Sciatic nerve (tissue), 2 donors: Measurements from ENCODE around the gene TNIK. TPM values are rescaled to one million over a fixed set of nuclear protein-coding genes. Genes with fewer than 3 reads are reported as not detected.
A peak's percentile ranks its signal among the peaks of the same experiment; 100 is the strongest.

Experiments used
- ATAC-seq: fragments of 200-7000 bp; cut with Tn5 transposase; one replicate; pipeline ENCODE4 v1.9.1; 2020; ENCODE audit warnings: mild to moderate bottlenecking, moderate library complexity
- DNase-seq: peaks from one replicate; pipeline ENCODE4 v3.0.0-alpha.2; 2020; ENCODE audit warnings: low spot score
- intact Hi-C: fragments of 100-400 bp; cut with DNase I; formaldehyde crosslinking; loops from one replicate; pipeline ENCODE4 v1.14.2; 2022
- total RNA-seq: library from RNA; stranded (reverse); fragmentation: NEBNext Ultra II Directional; extraction: Animal tissue kit (Norgen Biotek cat#: 25700); gene quantifications from one replicate; pipeline ENCODE4 v1.2.1, GENCODE V29; 2021
- donor health status: DM: no; HTN: no; CAD: no.
- donor health status: DM: no; HTN: no; CAD: no.

Gene TNIK
- total RNA-seq, 1 donor from 2014 or later, result 9.5 TPM

DNA sequence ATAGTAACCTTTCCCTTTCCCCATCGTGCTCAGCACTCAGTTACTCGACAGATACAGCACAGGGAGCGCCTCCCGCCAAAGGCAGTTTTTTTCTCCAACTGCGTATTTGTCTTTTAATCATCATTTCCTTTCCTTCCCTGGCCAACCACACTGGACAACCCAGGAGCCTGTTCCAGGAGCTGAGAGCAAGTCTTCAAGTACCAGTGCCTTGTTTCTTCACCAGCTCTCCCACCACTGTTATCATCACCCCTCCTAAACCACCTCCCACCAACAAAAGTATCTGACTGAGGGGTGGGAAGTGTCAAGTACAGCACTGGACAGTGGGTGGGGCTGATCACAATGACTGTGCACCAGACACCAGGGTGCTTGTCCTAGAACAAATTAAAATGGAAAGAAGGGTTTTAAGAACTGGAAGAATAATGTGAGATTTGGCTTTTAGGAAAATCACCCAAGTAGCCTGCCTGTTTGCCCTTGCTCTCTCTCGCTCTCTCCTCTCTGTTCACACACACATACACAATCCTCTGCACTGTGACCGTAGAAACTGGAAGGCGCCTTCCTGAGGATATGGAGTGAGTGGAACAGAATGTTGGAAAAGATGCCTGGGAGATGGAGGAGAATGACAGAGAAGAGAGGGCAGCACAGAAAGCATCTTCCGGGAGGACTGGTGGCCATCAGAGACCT, 126.3 kb downstream of the TNIK start:
- intact Hi-C loops, result no loop called here
- ATAC-seq (no peak), DNase-seq (no peak)

DNA sequence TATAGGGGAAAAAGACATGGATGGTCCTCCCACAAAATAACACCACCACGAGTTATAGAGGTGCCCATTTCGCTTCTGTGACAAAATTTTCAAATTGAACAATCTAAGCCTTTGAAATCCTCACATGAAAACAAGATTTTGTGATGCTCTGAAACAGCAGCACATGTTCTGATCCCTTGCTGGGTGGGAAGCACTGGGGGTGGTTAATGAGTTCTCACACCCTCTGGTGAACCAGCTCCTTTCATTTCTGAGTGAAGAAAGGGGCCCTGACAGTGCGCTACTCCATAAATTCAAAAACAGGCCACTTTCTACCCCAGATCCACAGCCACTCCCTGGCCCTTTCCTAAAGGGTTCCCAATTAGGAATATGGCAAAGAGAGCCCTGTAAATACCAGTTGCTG, 129.3 kb downstream of the TNIK start:
- intact Hi-C loops, result no loop called here
- DNase-seq, result no peak

DNA sequence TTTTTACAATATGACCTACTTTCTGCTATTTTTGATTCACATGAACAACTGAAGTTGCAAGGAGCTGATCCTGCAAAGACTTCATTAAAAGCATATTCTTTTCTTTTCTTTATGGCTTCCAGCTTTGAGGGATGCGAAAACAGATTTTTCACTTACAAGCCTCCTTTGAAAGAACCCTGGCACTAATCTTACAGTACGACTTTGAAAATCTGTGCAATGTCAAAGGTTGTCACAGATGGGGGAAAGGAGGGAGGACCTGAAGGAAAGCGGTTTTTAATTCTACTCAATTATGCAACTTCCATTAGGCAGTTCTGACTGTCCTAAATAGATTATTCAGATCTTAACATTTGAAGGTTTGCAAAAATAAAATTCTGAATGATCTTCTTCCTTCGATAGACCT, 130.5 kb downstream of the TNIK start:
- ATAC-seq (no peak), DNase-seq (no peak)
- intact Hi-C loops, result no loop called here

More for the DNA sequence above, 129.3 kb downstream of the TNIK start:
- ATAC-seq, result no peak

DNA sequence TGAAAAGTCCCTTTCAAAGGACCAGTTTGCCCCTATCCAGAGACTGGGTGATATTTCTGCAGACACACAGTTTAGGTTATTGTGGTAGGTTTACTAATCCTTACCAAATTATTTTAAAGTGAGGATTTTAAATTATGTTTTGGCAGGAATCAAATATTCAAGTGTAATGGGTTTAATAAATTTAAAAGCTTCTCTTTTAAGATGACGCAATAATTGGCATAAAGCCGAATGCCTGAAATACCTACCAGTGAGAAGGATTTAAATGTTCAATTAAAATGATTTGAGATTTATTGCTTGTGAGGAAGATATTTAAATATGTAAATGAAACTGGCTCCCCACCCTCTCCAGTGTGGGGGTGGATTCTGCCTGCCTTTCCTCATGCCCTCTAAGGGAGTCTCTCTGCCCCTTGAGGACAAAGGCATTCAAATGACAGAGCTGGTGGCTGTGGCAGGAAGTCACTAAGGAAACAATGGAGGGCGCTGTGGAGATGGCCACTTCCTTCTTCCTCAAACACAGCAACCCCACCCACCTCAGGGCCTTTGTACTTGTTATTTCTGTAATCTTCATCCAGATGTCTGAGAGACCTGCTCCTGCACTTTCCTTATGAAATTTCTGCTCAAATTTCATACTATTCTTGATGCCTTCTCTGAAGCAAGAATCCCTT, 131.7 kb downstream of the TNIK start:
- DNase-seq (no peak), ATAC-seq (no peak)
- intact Hi-C loops, result no loop called here

DNA sequence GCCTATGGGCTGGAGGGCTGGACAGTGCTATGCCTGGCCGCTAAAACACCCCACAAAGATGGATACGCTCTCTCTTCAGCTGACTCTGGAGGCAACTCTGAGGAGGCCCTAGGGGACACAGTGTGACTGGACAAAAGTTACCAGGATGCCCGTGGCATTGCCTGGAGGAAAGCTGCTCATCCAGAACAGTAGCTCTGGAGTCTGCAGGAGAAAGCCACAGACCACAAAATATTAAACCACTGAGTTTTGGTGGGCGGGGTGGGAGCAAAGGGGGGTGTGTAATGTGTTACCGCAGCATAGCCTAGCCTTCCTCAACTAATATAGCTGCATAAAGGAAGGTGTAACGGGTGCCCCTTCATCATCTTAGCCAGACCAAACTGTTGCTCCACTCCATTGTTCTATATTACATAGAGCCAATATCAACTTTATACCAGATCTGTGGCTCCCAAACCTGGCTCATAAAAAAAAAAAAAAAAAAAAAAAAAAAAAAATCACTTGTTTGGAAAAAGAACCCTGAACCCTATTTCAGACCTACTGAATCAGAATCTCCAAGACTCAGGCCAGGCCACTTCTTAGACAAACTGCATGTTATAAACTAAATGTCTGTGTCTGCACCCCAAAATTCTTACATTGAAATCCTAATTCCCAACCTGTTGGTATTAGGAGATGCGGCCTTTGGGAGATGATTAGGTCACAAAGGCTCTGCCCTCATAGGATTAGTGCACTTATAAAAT, 132.6 kb downstream of the TNIK start:
- ATAC-seq (no peak), DNase-seq (no peak)
- intact Hi-C loops, result no loop called here

DNA sequence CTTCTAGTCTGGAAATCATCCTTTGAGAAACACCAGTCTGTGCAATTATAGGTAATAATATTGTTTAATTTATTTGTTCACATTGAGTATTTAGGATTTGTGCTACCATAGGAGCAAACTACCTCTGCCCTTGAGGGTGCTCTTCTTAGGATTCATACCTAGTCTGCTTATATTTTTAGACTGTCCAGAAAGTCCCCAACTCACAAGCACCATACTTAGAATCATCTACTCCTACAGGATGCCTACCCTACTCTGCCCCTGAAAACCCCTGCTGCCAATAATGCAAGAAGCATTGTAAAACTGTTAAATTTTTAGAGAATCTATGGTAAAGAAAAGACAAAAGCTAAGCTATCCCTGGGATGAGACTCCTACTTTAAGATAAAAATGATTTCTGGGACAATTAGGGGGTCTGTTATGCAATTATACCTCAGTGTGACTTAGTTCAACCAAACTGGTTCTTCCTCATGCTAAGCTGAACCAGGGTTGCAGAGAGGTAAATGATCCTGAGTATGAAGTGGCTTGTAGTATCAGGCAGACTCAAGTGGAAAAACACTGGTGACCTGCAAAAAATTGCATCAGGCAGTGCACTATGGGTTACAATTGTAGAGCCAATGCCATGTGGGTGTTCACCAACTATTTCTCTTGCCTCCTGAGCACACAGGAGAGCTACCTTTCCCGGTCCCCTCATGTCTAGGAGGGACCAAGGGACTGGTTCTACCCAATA, 133.3 kb downstream of the TNIK start:
- intact Hi-C loops, result no loop called here
- DNase-seq (no peak), ATAC-seq (no peak)

DNA sequence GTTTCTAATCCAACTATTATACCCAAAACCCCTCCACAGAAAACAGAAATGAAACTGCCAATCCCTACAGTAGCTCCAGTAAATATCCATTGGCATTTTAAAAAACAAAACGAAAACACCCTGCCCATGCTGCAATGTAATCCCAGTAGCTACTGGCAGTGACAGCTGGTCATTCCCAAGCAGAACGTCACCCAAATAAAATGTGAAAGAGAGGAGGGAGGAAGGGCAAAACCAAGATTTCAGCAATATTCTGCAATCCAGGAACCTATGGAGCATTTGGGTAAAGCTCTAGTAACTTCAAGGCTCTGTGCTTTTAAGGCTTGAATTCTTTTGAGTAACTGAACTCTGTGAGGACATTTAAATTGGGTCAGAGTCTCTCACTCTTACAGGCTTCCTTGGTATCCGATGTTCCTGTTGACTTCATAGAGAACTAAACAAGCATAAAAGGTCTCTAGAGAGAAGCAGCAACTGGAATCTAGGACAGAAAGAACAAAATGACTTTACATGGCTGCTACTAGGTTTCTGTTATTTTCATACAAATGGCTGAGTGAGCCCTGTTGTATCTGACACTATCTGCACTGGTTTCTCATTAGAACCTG, 136.2 kb downstream of the TNIK start:
- ATAC-seq (peak; percentile 83), DNase-seq (no peak)
- intact Hi-C loops, result no loop called here

DNA sequence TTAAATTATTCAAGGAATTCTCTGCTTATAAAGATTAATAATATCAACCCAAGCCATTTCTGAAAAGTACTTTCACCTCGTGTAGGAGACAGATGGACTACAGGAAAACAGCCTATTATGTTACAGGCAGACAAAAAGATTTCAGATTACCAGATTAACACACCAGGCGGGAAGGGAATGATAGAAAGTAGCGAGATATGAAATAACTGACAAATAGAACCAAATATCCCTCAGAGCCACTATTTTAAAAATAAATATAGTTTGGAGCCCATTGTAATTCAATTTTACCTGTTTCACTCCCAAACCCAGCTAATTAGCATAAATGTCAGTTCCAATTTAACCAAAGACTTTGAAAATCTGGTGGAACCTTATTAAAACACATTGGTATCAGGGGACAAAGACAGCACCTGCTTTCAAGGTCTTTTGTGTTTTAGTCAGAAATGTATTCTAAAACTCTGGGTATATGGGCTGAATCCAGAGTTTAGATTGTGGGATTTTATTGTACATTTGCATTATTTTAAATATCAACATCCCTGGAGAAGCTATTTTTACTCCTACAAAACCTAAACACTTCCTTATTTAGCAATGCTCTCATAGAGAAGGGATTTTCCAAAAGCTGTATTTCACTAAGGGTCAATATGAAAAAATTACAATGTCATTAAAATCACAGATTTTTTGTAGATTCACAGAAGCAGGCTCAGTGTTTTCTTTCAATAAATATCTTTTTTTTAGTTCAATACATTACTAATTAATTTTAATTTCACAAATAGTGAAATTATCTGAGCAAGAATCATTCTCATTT, 138.4 kb downstream of the TNIK start:
- no peak for ATAC-seq
- no peak for DNase-seq
- intact Hi-C loops, result no loop called here

DNA sequence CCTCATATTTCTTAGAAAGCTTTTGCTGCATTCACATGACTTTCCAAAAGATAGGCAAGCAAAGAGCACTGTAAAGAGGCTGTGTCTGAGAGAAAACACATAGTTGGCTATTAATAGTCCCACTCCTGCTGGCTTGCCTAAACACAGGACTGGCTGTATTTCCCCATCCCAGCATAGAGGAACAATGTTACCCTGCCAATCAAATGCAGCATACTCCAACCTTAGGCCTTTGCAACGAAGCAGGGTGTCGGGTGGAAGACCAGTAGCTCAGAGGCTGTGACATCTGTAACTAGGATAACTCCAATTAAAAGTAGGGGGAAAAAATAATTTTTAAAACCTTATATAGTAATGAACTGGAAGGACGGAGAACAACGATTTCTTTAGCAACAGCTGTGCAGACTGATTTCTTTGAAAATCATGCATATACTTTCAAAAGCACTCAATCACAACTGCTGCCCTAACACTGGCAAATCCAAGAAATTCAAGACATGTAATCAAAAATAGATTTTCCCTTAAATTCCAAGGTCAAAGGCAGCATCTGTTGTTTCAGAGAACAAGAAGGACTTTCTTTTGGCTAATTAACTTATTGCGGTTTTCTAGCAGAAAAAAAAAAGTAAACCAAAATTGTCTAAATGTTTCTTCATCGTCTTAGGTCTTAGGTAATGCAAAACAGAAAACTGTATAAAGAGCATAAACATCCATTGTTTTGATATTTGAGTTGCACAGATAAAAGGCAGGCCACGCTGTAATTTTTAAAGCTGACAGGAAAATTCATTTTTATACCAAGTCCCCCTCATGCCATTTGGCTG, 139.3 kb downstream of the TNIK start:
- intact Hi-C loops, result no loop called here
- ATAC-seq, result peak; percentile 77
- DNase-seq, result no peak

DNA sequence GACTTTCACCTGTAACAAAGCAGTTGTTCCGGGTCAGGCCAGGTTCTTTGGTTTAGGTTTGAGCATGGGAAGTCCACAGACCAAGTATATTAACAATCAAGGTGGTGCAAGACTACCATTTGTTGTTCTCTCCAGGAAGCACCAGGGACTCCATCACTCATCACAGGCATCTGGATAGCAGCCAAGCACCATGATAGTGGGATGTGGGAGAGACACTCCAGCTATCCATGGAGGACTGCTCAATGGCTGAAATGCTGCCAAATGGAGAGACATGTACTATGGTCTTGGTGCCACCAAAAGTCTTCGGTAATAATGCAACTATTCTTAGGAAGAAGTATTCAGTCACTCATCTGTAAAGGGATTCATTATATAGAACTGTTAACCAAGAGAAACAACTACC, 143.0 kb downstream of the TNIK start:
- ATAC-seq (no peak), DNase-seq (no peak)
- intact Hi-C loops, result no loop called here

DNA sequence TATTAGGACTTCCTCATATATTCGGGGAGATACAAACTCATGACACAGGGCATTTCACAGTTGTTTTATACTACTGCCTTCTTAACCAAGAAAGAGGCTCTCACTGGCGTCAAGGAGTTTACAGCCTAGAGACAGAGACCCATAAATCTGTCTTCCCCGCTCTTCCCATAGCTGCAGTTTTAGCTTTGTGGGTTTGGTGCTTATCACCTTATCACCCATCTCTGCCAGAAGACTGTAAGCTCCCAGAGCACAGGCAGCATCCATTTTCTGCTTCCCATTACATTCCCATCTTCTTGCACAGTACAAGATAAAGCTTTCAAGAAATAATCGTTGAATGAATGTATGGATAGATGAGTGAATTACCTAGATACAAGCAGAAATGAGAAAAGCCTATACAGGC, 144.3 kb downstream of the TNIK start:
- DNase-seq (no peak), ATAC-seq (no peak)
- intact Hi-C loops, result no loop called here

DNA sequence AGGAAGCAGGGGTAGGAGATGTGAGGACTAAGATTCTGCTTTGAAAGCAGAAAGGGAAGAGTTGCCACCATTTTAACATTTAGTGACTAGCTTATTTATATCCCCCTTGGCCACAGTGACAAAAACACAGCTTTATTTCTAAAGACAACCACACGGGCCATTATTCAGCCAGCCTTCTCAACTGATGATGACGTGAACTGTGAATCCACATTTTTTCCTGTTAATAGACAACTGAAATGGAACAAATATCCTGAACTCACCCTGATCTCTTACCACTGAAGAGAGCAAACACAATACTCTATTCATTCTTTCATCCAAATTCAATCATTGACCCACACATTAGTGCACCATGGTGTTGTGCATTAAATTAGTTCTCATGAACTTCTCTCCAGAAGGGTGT, 145.1 kb downstream of the TNIK start:
- ATAC-seq (no peak), DNase-seq (no peak)
- intact Hi-C loops, result no loop called here

DNA sequence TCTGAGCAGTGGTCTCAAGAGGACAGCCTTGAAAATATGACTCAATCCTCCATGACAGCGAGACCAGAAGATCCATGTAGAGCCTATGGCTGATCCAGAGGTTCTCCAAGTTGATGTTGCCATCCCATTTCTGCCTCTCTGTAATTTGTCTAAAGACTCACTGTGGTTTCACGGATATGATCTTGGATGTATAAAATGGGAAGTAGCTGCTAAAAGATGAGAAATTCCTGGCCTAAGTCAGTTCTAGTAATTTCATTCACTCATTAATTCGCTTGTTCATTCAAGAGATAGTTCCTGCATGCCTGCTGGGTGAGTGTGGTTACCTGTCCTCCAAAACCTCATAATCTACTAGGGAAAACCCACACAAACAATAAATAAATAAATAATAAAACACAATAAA, 145.9 kb downstream of the TNIK start:
- intact Hi-C loops, result no loop called here
- ATAC-seq, result no peak

DNA sequence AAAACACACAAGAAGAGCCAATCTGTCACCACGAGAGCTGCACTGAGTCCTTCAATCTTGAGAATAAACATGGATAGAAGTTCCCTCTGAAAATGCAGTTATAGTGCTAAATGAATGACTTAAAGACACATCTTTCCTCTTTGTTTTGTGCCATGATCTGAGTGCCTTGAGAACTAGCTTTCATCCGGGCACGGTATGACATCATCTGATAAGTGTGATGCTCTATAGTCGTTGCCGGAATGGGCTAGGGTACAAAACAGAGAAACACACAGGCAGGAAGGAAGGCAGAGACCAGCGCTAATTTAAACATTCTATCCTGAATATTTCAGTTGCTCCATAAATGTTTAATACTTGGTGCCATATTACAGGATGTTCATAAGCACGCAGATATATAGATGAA, 146.5 kb downstream of the TNIK start:
- no peak for DNase-seq
- no peak for ATAC-seq
- intact Hi-C loops, result no loop called here

More for the DNA sequence above, 145.9 kb downstream of the TNIK start:
- no peak for DNase-seq

DNA sequence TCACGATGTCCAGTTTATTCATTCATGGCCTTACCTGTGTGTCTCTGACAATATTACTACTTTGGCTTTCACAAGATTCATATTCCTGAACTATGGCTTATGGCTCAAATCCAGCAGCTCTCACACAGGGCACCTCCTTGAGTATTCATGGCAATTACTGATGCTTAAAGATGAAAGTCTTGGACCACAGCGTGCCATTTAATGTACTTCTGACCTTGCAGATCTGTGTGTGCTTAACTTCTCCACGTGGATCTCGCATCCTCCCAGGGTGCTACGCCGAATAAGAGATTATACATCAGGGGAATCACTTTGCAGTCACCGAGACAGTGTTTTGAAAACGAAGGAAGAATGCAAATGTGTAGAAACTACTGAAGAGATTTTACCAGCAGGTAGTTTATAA, 147.5 kb downstream of the TNIK start:
- intact Hi-C loops, result no loop called here
- ATAC-seq (no peak), DNase-seq (no peak)

DNA sequence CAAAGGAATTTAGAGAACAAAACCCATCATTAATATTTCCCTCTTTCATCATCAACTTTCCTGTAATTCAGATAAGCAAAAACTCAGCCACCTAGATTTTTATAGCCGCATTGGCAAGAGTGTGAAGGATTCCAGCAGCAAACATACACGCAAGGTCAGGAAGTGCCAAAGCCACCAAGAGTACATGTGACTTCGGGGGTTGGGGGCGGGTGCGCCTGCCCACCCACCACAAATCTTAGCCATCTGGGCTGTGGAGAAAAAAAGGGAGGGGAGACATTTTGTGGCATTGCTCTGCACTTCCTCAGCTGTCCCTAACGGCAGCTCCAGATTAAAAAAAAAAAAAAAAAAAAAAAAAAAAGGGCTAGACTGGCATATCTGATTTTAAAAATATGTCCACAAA, 148.4 kb downstream of the TNIK start:
- intact Hi-C loops, result no loop called here
- ATAC-seq (no peak), DNase-seq (no peak)

DNA sequence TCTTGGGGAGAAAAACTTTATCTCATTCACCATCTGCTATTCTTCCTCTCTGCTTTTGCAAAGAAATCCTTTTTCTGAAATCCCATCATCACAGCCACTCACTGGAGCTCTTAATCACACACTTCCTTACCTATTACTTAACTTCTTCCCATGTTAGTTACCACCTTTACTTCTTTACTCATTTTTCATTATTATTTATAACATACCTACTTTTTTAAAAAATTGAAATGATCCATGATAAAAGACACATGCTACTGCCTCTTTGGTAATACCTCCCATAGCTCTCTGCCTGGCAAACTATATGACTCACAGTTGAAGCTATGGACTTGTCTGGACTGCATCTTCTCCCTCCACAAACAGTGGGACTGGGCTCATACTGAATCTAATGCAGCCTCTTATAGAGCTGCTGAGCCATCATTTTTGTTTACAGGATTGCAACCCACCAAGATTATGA, 150.3 kb downstream of the TNIK start:
- ATAC-seq (no peak), DNase-seq (no peak)
- intact Hi-C loops, result no loop called here

DNA sequence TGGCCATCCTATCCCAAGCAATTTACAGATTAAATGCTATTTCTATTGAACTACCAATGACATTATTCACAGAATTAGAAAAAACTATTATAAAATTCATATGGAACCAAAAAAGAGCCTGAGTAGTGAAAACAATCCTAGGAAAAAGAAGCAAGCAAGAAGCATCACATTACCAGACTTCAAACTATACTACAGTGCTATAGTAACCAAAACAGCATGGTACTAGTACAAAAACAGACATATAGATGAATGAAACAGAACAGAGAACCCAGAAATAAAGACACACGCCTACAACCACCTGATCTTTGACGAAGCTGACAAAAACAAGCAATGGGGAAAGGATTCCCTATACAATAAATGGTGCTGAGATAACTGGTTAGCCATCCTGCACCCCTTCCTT, 152.2 kb downstream of the TNIK start:
- ATAC-seq, result no peak
- no peak for DNase-seq

More for the DNA sequence above, 152.2 kb downstream of the TNIK start:
- intact Hi-C loops, result no loop called here
